Activated CD4-positive, CD25-positive, alpha-beta regulatory T cell treated with anti-CD3 and anti-CD28 coated beads, Interleukin-2, amount 50 U/mL, for 24 hours (primary cell): Measurements from ENCODE around the gene MBNL2.

Experiments used
- ATAC-seq, 2 donors: fragments of 150-1000 bp; cut with Tn5 transposase; one replicate each; pipeline ENCODE4 v1.10.0; 2021; ENCODE audit warnings: mild to moderate bottlenecking in 1 of 2, moderate library complexity in 1 of 2

The MBNL2 gene

GRCh38 chr13:97386801-97387484, 164.8 kb downstream of the MBNL2 start:
- no peak for ATAC-seq

GRCh38 chr13:97387485-97387839, 165.3 kb downstream of the MBNL2 start:
- no peak for ATAC-seq

- ATAC-seq = no peak
Observed at GRCh38 chr13:97387890-97388289, 165.8 kb downstream of the MBNL2 start.

GRCh38 chr13:97388373-97388772, 166.2 kb downstream of the MBNL2 start:
- ATAC-seq = no peak

GRCh38 chr13:97390941-97391600, 168.9 kb downstream of the MBNL2 start:
- ATAC-seq = no peak

GRCh38 chr13:97392020-97392419, 169.9 kb downstream of the MBNL2 start:
- ATAC-seq = no peak

GRCh38 chr13:97394542-97394941, 172.4 kb downstream of the MBNL2 start:
- no peak for ATAC-seq

GRCh38 chr13:97395447-97396136, 173.5 kb downstream of the MBNL2 start:
- ATAC-seq = no peak

GRCh38 chr13:97397267-97397666, 175.1 kb downstream of the MBNL2 start:
- no peak for ATAC-seq

GRCh38 chr13:97401421-97401820, 179.3 kb downstream of the MBNL2 start:
- no peak for ATAC-seq

- ATAC-seq = no peak
Observed at GRCh38 chr13:97403893-97404750, 182.0 kb downstream of the MBNL2 start.

- no peak for ATAC-seq
Observed at GRCh38 chr13:97407540-97407939, 185.4 kb downstream of the MBNL2 start.

- ATAC-seq = no peak
Observed at GRCh38 chr13:97408938-97409337, 186.8 kb downstream of the MBNL2 start.

- ATAC-seq = no peak
Observed at GRCh38 chr13:97411984-97412383, 189.9 kb downstream of the MBNL2 start.

- no peak for ATAC-seq
Observed at GRCh38 chr13:97413694-97414093, 191.6 kb downstream of the MBNL2 start.

GRCh38 chr13:97414392-97414791, 192.3 kb downstream of the MBNL2 start:
- no peak for ATAC-seq

- ATAC-seq = no peak
Observed at GRCh38 chr13:97417698-97418097, 195.6 kb downstream of the MBNL2 start.

GRCh38 chr13:97422118-97423054, 200.3 kb downstream of the MBNL2 start:
- ATAC-seq = no peak

GRCh38 chr13:97423300-97424045, 201.3 kb downstream of the MBNL2 start:
- no peak for ATAC-seq

- ATAC-seq = no peak
Observed at GRCh38 chr13:97425590-97425989, 203.5 kb downstream of the MBNL2 start.

GRCh38 chr13:97426695-97427094, 204.6 kb downstream of the MBNL2 start:
- no peak for ATAC-seq
